K562 (cell line): ENCODE results near the gene HSD17B1. TPM values are rescaled to one million over a fixed set of nuclear protein-coding genes. Genes with fewer than 3 reads are reported as not detected.

Experiments
- ATAC-seq: fragments of 200-7000 bp; cut with Tn5 transposase; 3 replicates; pipeline ENCODE4 v1.9.1; 2020; ENCODE audit warnings: moderate library complexity
- BruUV-seq: library from RNA; stranded (reverse); fragments of 400-500 nt; replicated peaks from 2 replicates; lab custom pipeline; 2021; lab: Mats Ljungman, UMichigan
- CTCF ChIA-PET: fragments of 300-600 bp; formaldehyde crosslinking; extraction: SDS; loops from one replicate; lab custom pipeline; 2021; ENCODE audit warnings: low intra/inter-chr PET ratio; lab: Yijun Ruan, JAX
- POLR2A ChIA-PET: fragments of 300-600, 350-650 bp; sonication (Branson Sonifier 250); formaldehyde crosslinking; extraction: SDS; loops from one replicate; lab custom pipeline; 2021; ENCODE audit warnings: antibody characterized with exemption, inconsistent platforms; lab: Yijun Ruan, JAX
- DNase-seq, 4 experiments: peaks; one replicate each; pipeline versions ENCODE4 v3.0.0 to v3.0.0-alpha.2; 2011 to 2018; ENCODE audit warnings: low spot score in 3 of 4, mixed read lengths in 3 of 4; ENCODE audit errors: extremely low read depth in 1 of 4
- FAIRE-seq: peaks from 2 replicates; lab custom pipeline; 2011; peaks lifted over from hg19 to GRCh38; lab: Jason Lieb, UNC
- H2AFZ ChIP-seq: 2 replicates; pipeline ENCODE4 v1.6.0; 2011; ENCODE audit warnings: low read depth, low read length, control low read depth, inconsistent platforms
- H3K27ac ChIP-seq: fragments of 200-600 bp; 3 replicates; pipeline ENCODE4 v1.8.0; 2011; ENCODE audit warnings: low read depth, mild to moderate bottlenecking, control low read depth, inconsistent platforms, low read length, moderate library complexity, mixed read lengths; ENCODE audit errors: extremely low read depth
- H3K27me3 ChIP-seq, 2 experiments: fragments of 300-600 bp in 1 of 2; 2 replicates in 1 of 2; 3 replicates in 1 of 2; pipeline versions ENCODE4 v1.6.0 to v1.8.0; 2011; ENCODE audit warnings: inconsistent platforms in 2 of 2, low read length in 2 of 2, mild to moderate bottlenecking in 1 of 2, mixed read lengths in 1 of 2, moderate library complexity in 1 of 2; ENCODE audit not compliant: control insufficient read depth in 2 of 2, insufficient read depth in 2 of 2
- H3K36me3 ChIP-seq: fragments of 300-600 bp; 3 replicates; pipeline ENCODE4 v1.8.0; 2011; ENCODE audit warnings: mild to moderate bottlenecking, low read length, inconsistent platforms; ENCODE audit not compliant: control insufficient read depth, insufficient read depth
- H3K4me1 ChIP-seq, 2 experiments: fragments of 200-600 bp in 1 of 2; replicated peaks in 1 of 2; 2 replicates in 1 of 2; 3 replicates in 1 of 2; pipeline versions ENCODE4 v1.5.1 to v1.8.0; 2011; ENCODE audit warnings: inconsistent platforms in 2 of 2, low read length in 2 of 2, mild to moderate bottlenecking in 1 of 2, mixed read lengths in 1 of 2, moderate library complexity in 1 of 2; ENCODE audit not compliant: control insufficient read depth in 2 of 2, insufficient read depth in 2 of 2
- H3K4me2 ChIP-seq: 2 replicates; pipeline ENCODE4 v1.6.1; 2011; ENCODE audit warnings: low read length, control low read depth, inconsistent platforms, mixed read lengths; ENCODE audit not compliant: insufficient read depth
- H3K4me3 ChIP-seq: fragments of 200-600 bp; sonication (generic), shearing (Covaris generic); 2 replicates; pipeline ENCODE4 v1.5.1; 2016; ENCODE audit warnings: control low read depth, inconsistent platforms
- H3K79me2 ChIP-seq: fragments of 200-600 bp; 3 replicates; pipeline ENCODE4 v1.8.0; 2011; ENCODE audit warnings: low read length, inconsistent platforms; ENCODE audit not compliant: control insufficient read depth, insufficient read depth
- H3K9ac ChIP-seq, 2 experiments: 2 replicates each; pipeline versions ENCODE4 v1.6.0 to v1.6.1; 2011; ENCODE audit warnings: low read depth in 2 of 2, low read length in 2 of 2, control low read depth in 1 of 2, inconsistent platforms in 1 of 2, mild to moderate bottlenecking in 1 of 2, mixed read lengths in 1 of 2; ENCODE audit not compliant: insufficient read depth in 1 of 2
- H3K9me1 ChIP-seq: one replicate; pipeline ENCODE4 v1.6.0; 2011; ENCODE audit warnings: inconsistent platforms, mild to moderate bottlenecking, low read length, moderate library complexity; ENCODE audit not compliant: control insufficient read depth, insufficient read depth
- H3K9me3 ChIP-seq: replicated peaks from 2 replicates; pipeline ENCODE4 v1.5.1; 2011; ENCODE audit warnings: low read depth, low read length, inconsistent platforms; ENCODE audit not compliant: control insufficient read depth, insufficient read depth
- H4K20me1 ChIP-seq: replicated peaks from 2 replicates; pipeline ENCODE4 v1.6.1; 2011; ENCODE audit warnings: low read length, inconsistent platforms, mixed read lengths; ENCODE audit not compliant: control insufficient read depth, insufficient read depth
- ATF2 ChIP-seq: sonication (generic); formaldehyde crosslinking; IDR thresholded peaks from 2 replicates; pipeline ENCODE4 v1.8.1; 2022; ENCODE audit warnings: missing genetic modification reagents
- CREBBP ChIP-seq: IDR thresholded peaks from one replicate; pipeline ENCODE4 v1.6.1; 2012; ENCODE audit warnings: low read depth, mild to moderate bottlenecking, control low read depth, inconsistent platforms, low read length
- ELF2 ChIP-seq: fragments of 250-450 bp; sonication (Bioruptor Pico); IDR thresholded peaks from 2 replicates; pipeline ENCODE4 v1.5.0; 2021; ENCODE audit warnings: mild to moderate bottlenecking
- GMEB1 ChIP-seq: fragments of 250-450 bp; sonication (Bioruptor Pico); IDR thresholded peaks from 2 replicates; pipeline ENCODE4 v1.4.0; 2020; ENCODE audit warnings: mild to moderate bottlenecking
- HDAC1 ChIP-seq, 2 experiments: fragments of 450-650 bp; IDR thresholded peaks; 2 replicates each; pipeline ENCODE4 v1.6.1; 2016 to 2017; ENCODE audit warnings: inconsistent platforms in 1 of 2, mild to moderate bottlenecking in 1 of 2, moderate library complexity in 1 of 2
- HNRNPH1 ChIP-seq: fragments of 200-400 bp; formaldehyde crosslinking; optimal IDR thresholded peaks from 2 replicates; pipeline ENCODE3; 2017; ENCODE audit warnings: low read depth, mild to moderate bottlenecking, low read length, moderate library complexity
- JUNB ChIP-seq: fragments of 450-650 bp; formaldehyde crosslinking; conservative IDR thresholded peaks from 2 replicates; pipeline ENCODE4 v1.4.0; 2020; ENCODE audit warnings: mild to moderate bottlenecking
- KLF13 ChIP-seq: fragments of 450-650 bp; IDR thresholded peaks from 2 replicates; pipeline ENCODE4 v1.6.1; 2016; ENCODE audit warnings: missing genetic modification characterization, low read depth, mild to moderate bottlenecking, missing compliant biosample characterization, moderate library complexity, borderline replicate concordance
- MXD1 ChIP-seq: fragments of 250-450 bp; sonication (Bioruptor Pico); IDR thresholded peaks from 2 replicates; pipeline ENCODE4 v1.8.0; 2021; ENCODE audit warnings: borderline replicate concordance, mild to moderate bottlenecking, moderate library complexity; ENCODE audit not compliant: poor library complexity, severe bottlenecking
- SIN3B ChIP-seq: fragments of 450-650 bp; IDR thresholded peaks from 2 replicates; pipeline ENCODE4 v1.6.1; 2017; ENCODE audit warnings: low read depth, mild to moderate bottlenecking, moderate library complexity
- SRSF9 ChIP-seq: fragments of 200-400 bp; formaldehyde crosslinking; IDR thresholded peaks from 2 replicates; pipeline ENCODE4 v1.6.1; 2017; ENCODE audit warnings: low read depth, low read length, borderline replicate concordance
- THAP12 ChIP-seq: fragments of 250-450 bp; sonication (Bioruptor Pico); IDR thresholded peaks from 2 replicates; pipeline ENCODE4 v1.9.0; 2021; ENCODE audit warnings: mild to moderate bottlenecking, inconsistent platforms
- ZC3H4 ChIP-seq: sonication (generic); formaldehyde crosslinking; IDR thresholded peaks from 2 replicates; pipeline ENCODE4 v1.9.0; 2021; ENCODE audit warnings: missing genetic modification reagents, borderline replicate concordance
- ZNF217 ChIP-seq: sonication (generic); formaldehyde crosslinking; IDR thresholded peaks from 2 replicates; pipeline ENCODE4 v1.8.0; 2022; ENCODE audit warnings: mild to moderate bottlenecking, missing genetic modification reagents
- ZNF551 ChIP-seq: fragments of 250-450 bp; sonication (Bioruptor Pico); IDR thresholded peaks from 2 replicates; pipeline ENCODE4 v1.5.0; 2021; ENCODE audit warnings: mild to moderate bottlenecking, moderate library complexity
- whole genome bisulfite sequencing: fragments of 100-300 bp; shearing (Covaris generic); methylation state at CpG from one replicate; pipeline ENCODE4 v1.1.6; 2016; ENCODE audit warnings: low coverage, mixed read lengths; ENCODE audit not compliant: insufficient coverage; ENCODE audit errors: missing lambda C conversion rate; 5-methylcytosine and 5-hydroxymethylcytosine counted together
- in situ Hi-C: fragments of 300-500 bp; cut with MboI; formaldehyde crosslinking; loops from 4 replicates; pipeline ENCODE4 v1.15.0; 2018; ENCODE audit warnings: inconsistent platforms, mixed read lengths
- intact Hi-C: fragments of 100-400 bp; cut with micrococcal nuclease; formaldehyde crosslinking; loops from 2 replicates; pipeline ENCODE4 v1.14.2; 2022
- polyA plus RNA-seq, 8 experiments: library from polyadenylated mRNA; depleted of rRNA in 4 of 8; stranded (reverse) in 5 of 8; unstranded in 3 of 8; fragments of >200 nt; fragmentation: Nextera tagmentation in 2 of 8; fragmentation: Illumina TruSeq in 1 of 8; extraction: Ambion mirVana in 2 of 8; extraction: Trizol in 1 of 8; gene quantifications; 2 replicates each; pipeline versions ENCODE4 v1.2.1 to v1.2.3, GENCODE V29; 2011 to 2014; ENCODE audit warnings: inconsistent platforms in 1 of 8, missing spikeins in 1 of 8
- total RNA-seq, 7 experiments: library from RNA; depleted of rRNA in 6 of 7; stranded (reverse); fragments of >200 nt in 6 of 7; fragmentation: Illumina TruSeq in 2 of 7; extraction: Trizol in 2 of 7; gene quantifications; 2 replicates each; pipeline versions ENCODE4 v1.2.1 to v1.2.3, GENCODE V29; 2011 to 2021; ENCODE audit warnings: low replicate concordance in 1 of 7

HSD17B1 gene
- total and polyA plus RNA-seq, 9 of the 15 experiments (the other 6 are each of a cell fraction or from before 2014, with no cell fraction given), result 0.55 to 21.1 (median 3.6) TPM

- H3K9me3 ChIP-seq, result no peaks in the 10 kb centered on the region
- no peak overlapping the region for H2AFZ ChIP-seq
- H3K36me3 ChIP-seq, result peaks cover 40% of the 10 kb centered on the region; the same call in 2 of the 3 replicates
- 52% methylated on average over 17 of the region's 17 CpGs for WGBS
- POLR2A ChIA-PET, result interaction anchor here (0.6 to 1.5 kb wide), 4 partner anchors 22 to 1032 kb away, joined by 3 to 4 read pairs (median 3); no protein-coding TSS in a partner anchor
- CTCF ChIA-PET, result no interaction called here
- DNase-seq (peak in 2 of 4 experiments; percentile 9 to 45), FAIRE-seq (no peak), ATAC-seq (no peak)
- peak overlapping the region; percentile 48; the same call in 2 of the 3 replicates for H3K27ac ChIP-seq
- intact Hi-C loops (no loop called here), in situ Hi-C loops (no loop called here)
- peaks cover 13 to 35% of the 10 kb centered on the region in 2 experiments; a peak in 4 of 5 replicates for H3K4me1 ChIP-seq
- no peaks in the 10 kb centered on the region for H3K27me3 ChIP-seq
- no peak overlapping the region for H3K4me3 ChIP-seq
- H3K4me2 ChIP-seq, result peak overlapping the region; percentile 8; the same call in 1 of the 2 replicates
- no peaks in the 10 kb centered on the region; the same call in 1 of the 2 replicates for H4K20me1 ChIP-seq
- BruUV-seq, result no TSS peak
- peaks cover 12% of the 10 kb centered on the region for H3K79me2 ChIP-seq
- H3K9ac ChIP-seq, result peak overlapping the region in 1 of 2 experiments; percentile 15; a peak in 2 of 4 replicates
- H3K9me1 ChIP-seq, result no peaks in the 10 kb centered on the region
- TF ChIP-seq THAP12 (CRISPR knock-in tag), result no peak
- TF ChIP-seq ATF2 (CRISPR knock-in tag), result no peak
- TF ChIP-seq KLF13 (tag), result no peak
- no peak for TF ChIP-seq SIN3B
- no peak for TF ChIP-seq SRSF9
- TF ChIP-seq HNRNPH1, result no peak
- TF ChIP-seq GMEB1, result no peak
- TF ChIP-seq ELF2 (CRISPR knock-in tag), result no peak
- TF ChIP-seq JUNB (CRISPR knock-in tag), result no peak
- no peak for TF ChIP-seq ZNF551 (CRISPR knock-in tag)
- no peak for TF ChIP-seq CREBBP
- TF ChIP-seq MXD1, result no peak
- no peak for TF ChIP-seq ZNF217
- TF ChIP-seq HDAC1 (IDR thresholded peaks at IDR 0.05), result no peak
- TF ChIP-seq ZC3H4 (CRISPR knock-in tag), result no peak
Observed at GRCh38 chr17:42541041-42541833, 11.5 kb upstream of the HSD17B1 start.
